GM18508 (cell line): Measurements from ENCODE around the gene ATP5PB.

ENCODE experiments used
- ATAC-seq: cut with Tn5 transposase; IDR thresholded peaks from one replicate; pipeline ENCODE4 v1.9.1; 2021; ENCODE audit warnings: moderate number of reproducible peaks; ENCODE audit not compliant: insufficient read depth, unreplicated experiment

ATP5PB gene

GRCh38 chr1:111474106-111474505 is 24.8 kb downstream of the ATP5PB start:
- no peak for ATAC-seq

GRCh38 chr1:111474521-111474920 is 25.3 kb downstream of the ATP5PB start:
- no peak for ATAC-seq

GRCh38 chr1:111475701-111476100 is 26.4 kb downstream of the ATP5PB start:
- peak; percentile 42 for ATAC-seq

- no peak for ATAC-seq
Observed at GRCh38 chr1:111476214-111476613, 26.9 kb downstream of the ATP5PB start.

- ATAC-seq, result no peak
Observed at GRCh38 chr1:111476761-111477309, 27.6 kb downstream of the ATP5PB start.

GRCh38 chr1:111480674-111481073 is 31.4 kb downstream of the ATP5PB start:
- no peak for ATAC-seq

- no peak for ATAC-seq
Observed at GRCh38 chr1:111481387-111482221, 32.3 kb downstream of the ATP5PB start.

GRCh38 chr1:111483166-111483565 is 33.9 kb downstream of the ATP5PB start:
- no peak for ATAC-seq

GRCh38 chr1:111483876-111484275 is 34.6 kb downstream of the ATP5PB start:
- no peak for ATAC-seq

GRCh38 chr1:111484391-111485026 is 35.2 kb downstream of the ATP5PB start:
- no peak for ATAC-seq

GRCh38 chr1:111486431-111486830 is 37.2 kb downstream of the ATP5PB start:
- ATAC-seq, result no peak

- ATAC-seq, result no peak
Observed at GRCh38 chr1:111487133-111487532, 37.9 kb downstream of the ATP5PB start.

GRCh38 chr1:111488669-111489068 is 39.4 kb downstream of the ATP5PB start:
- no peak for ATAC-seq

- no peak for ATAC-seq
Observed at GRCh38 chr1:111489604-111490003, 40.3 kb downstream of the ATP5PB start.

- no peak for ATAC-seq
Observed at GRCh38 chr1:111490220-111490619, 41.0 kb downstream of the ATP5PB start.

GRCh38 chr1:111491070-111491469 is 41.8 kb downstream of the ATP5PB start:
- ATAC-seq, result no peak

- ATAC-seq, result no peak
Observed at GRCh38 chr1:111496398-111496797, 47.1 kb downstream of the ATP5PB start.

- ATAC-seq, result no peak
Observed at GRCh38 chr1:111497592-111497991, 48.3 kb downstream of the ATP5PB start.

GRCh38 chr1:111499026-111499785 is 49.9 kb downstream of the ATP5PB start:
- no peak for ATAC-seq

GRCh38 chr1:111501645-111502044 is 52.4 kb downstream of the ATP5PB start:
- ATAC-seq, result no peak

GRCh38 chr1:111503585-111504060 is 54.4 kb downstream of the ATP5PB start, which contains the start of the genes ADORA3 and TMIGD3:
Gene ADORA3, minus strand, starts transcription at chr1:111503633. Its CDS starts 279 bp downstream, at chr1:111503354.
Gene TMIGD3, minus strand, starts transcription at chr1:111503633. Its CDS starts 279 bp downstream, at chr1:111503354.
- ATAC-seq, result no peak
